Measurements from ENCODE around the gene KRTAP10-4. TPM values are rescaled to one million over a fixed set of nuclear protein-coding genes. Genes with fewer than 3 reads are reported as not detected.

KRTAP10-4 gene
- total and polyA plus RNA-seq, 2 donors (not counting 3 experiments of a cell fraction or from before 2014, with no cell fraction given) = not detected

DNA sequence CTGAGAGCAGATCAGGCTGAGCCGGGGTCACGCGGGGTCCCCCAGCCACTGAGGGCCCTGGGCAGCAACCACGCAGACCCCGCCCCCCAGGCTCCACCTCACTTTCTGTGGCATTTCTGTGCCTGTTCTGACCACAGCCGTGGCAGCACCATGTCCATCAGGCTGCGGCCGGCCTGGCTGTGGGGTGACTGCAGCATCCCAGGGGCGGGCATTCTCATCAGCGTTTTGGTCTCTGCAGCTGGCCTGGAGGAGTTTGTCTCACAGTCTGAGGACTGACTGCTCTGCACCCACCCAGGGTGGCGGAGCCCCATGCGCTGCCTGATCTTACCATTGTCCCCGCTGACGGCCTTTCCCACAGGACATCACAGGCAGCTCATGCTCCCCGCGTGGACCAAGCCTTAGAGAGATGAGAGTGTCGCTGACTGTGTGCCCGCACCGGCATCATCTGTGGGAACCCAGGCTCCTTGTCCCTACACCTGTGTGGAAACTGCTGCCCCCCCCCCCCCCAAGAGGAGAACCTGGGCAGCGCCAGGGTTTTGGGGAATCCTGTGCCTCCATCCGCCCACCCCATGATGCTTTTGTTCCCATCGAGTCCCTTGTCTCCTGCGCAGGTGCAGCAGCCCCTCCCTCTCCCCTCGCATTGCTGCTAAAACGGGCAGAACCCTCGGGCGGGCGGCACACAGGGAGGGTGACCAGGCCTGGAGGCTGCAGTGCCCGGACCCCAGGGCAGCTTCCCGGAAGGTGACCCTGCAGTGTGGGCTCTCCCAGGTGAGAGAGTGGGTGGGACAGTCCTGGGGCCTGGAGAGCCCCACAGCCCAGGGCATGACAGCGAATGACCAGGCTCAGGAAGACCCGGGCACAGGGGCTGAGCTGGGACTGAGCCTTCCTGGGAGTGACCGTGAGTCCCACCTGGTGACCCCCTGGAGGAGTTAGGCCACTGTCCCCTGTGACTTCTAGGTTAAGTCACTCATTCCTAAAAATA lies 35.3 kb upstream of the KRTAP10-4 start:
- no peak overlapping the region for H3K9ac ChIP-seq (replicated peaks; ENCODE audit: extremely low read depth, insufficient read depth, low read length)
- intact Hi-C loops (cut with micrococcal nuclease) = no loop called here
- TF ChIP-seq, protein P1, sequence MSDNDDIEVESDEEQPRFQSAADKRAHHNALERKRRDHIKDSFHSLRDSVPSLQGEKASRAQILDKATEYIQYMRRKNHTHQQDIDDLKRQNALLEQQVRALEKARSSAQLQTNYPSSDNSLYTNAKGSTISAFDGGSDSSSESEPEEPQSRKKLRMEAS (IDR thresholded peaks at IDR 0.05; ENCODE audit: insufficient read depth, insufficient read length) = no peak
- TF ChIP-seq POLR2AphosphoS5 (IDR thresholded peaks at IDR 0.05; ENCODE audit: insufficient read depth, low read depth, low read length) = no peak
- TF ChIP-seq, protein P2, sequence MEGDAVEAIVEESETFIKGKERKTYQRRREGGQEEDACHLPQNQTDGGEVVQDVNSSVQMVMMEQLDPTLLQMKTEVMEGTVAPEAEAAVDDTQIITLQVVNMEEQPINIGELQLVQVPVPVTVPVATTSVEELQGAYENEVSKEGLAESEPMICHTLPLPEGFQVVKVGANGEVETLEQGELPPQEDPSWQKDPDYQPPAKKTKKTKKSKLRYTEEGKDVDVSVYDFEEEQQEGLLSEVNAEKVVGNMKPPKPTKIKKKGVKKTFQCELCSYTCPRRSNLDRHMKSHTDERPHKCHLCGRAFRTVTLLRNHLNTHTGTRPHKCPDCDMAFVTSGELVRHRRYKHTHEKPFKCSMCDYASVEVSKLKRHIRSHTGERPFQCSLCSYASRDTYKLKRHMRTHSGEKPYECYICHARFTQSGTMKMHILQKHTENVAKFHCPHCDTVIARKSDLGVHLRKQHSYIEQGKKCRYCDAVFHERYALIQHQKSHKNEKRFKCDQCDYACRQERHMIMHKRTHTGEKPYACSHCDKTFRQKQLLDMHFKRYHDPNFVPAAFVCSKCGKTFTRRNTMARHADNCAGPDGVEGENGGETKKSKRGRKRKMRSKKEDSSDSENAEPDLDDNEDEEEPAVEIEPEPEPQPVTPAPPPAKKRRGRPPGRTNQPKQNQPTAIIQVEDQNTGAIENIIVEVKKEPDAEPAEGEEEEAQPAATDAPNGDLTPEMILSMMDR (IDR thresholded peaks at IDR 0.05; ENCODE audit: extremely low read depth in 1 of 2, insufficient read depth in 1 of 2, low read depth in 1 of 2, low read length in 2 of 2) = no peak

More for the DNA sequence above, 35.3 kb upstream of the KRTAP10-4 start:
- DNase-seq (ENCODE audit: low read depth, low spot score) (no peak), FAIRE-seq (no peak)
- H3K27ac ChIP-seq (ENCODE audit: insufficient read depth, low read depth, low read length) = no peak overlapping the region
- dilution Hi-C loops (cut with MboI; ENCODE audit: extremely low pct_ligation_motif_present, low sequenced_read_pairs) = no loop called here
- H4K20me1 ChIP-seq (replicated peaks; ENCODE audit: control insufficient read depth, extremely low read depth, insufficient read depth, low read length) = no peaks in the 10 kb centered on the region
- POLR2A ChIA-PET = no interaction called here
- CTCF ChIA-PET = interaction anchor here (1.3 kb wide), 1 partner anchor 28 kb away, joined by 5 read pairs; no protein-coding TSS in a partner anchor
- no peaks in the 10 kb centered on the region for H3K4me1 ChIP-seq (ENCODE audit: control insufficient read depth, extremely low read depth, insufficient read depth, low read length)
- no peaks in the 10 kb centered on the region for H3K36me3 ChIP-seq (ENCODE audit: control insufficient read depth in 2 of 2, extremely low read depth in 1 of 2, insufficient read depth in 2 of 2, low read length in 2 of 2)
- H3K27me3 ChIP-seq (ENCODE audit: control insufficient read depth in 2 of 2, insufficient read depth in 2 of 2, low read length in 2 of 2) = peaks cover 0 to 10% of the 10 kb centered on the region in 2 experiments
- H3K4me2 ChIP-seq (ENCODE audit: insufficient read depth, low read length) = no peak overlapping the region
- no peaks in the 10 kb centered on the region for H3K9me1 ChIP-seq (replicated peaks; ENCODE audit: control insufficient read depth, extremely low read depth, insufficient read depth, low read length)
- no peak overlapping the region for H2AFZ ChIP-seq (ENCODE audit: low read depth, low read length)
- BruUV-seq (replicated peaks) = no TSS peak
- H3K9me3 ChIP-seq (replicated peaks; ENCODE audit: control insufficient read depth, insufficient read depth, low read length) = no peaks in the 10 kb centered on the region
- H3K4me3 ChIP-seq (replicated peaks in 1 of 3; ENCODE audit: insufficient read depth in 1 of 3, low read depth in 1 of 3, low read length in 3 of 3) = no peak overlapping the region
- no peaks in the 10 kb centered on the region for H3K79me2 ChIP-seq (ENCODE audit: control insufficient read depth, insufficient read depth, low read length)

All from endothelial cell of umbilical vein (primary cell).